ENCODE measurements around the gene AASDH.

The AASDH gene

GRCh38 chr4:56387023-56388001 lies at the start of gene AASDH:
TSS of gene AASDH (minus strand) at chr4:56387491. CDS start at chr4:56384299, 3,192 bp downstream.
- DNase-seq (ENCODE audit: low read depth in 2 of 3, low spot score in 1 of 3) = peak; percentile 89 to 98 (median 91)

- peak; percentile 98 for DNase-seq (ENCODE audit: low read depth in 2 of 3, low spot score in 1 of 3)
Measured at GRCh38 chr4:56435140-56435926, 48.0 kb upstream of the AASDH start, which contains the start of gene PPAT. TSS of gene PPAT (minus strand) at chr4:56435615. CDS start at chr4:56435477, 138 bp downstream.

- DNase-seq (ENCODE audit: low read depth in 2 of 3, low spot score in 1 of 3) = peak; percentile 20 to 37 (median 21)
Measured at GRCh38 chr4:56434599-56435139, 47.4 kb upstream of the AASDH start.

GRCh38 chr4:56433280-56433679 lies 46.0 kb upstream of the AASDH start:
- no peak for DNase-seq (ENCODE audit: low read depth in 2 of 3, low spot score in 1 of 3)

- no peak for DNase-seq (ENCODE audit: low read depth in 2 of 3, low spot score in 1 of 3)
Measured at GRCh38 chr4:56430203-56430602, 42.9 kb upstream of the AASDH start.

- DNase-seq (ENCODE audit: low read depth in 2 of 3, low spot score in 1 of 3) = no peak
Measured at GRCh38 chr4:56427179-56427578, 39.9 kb upstream of the AASDH start.

GRCh38 chr4:56426273-56426672 lies 39.0 kb upstream of the AASDH start:
- DNase-seq (ENCODE audit: low read depth in 2 of 3, low spot score in 1 of 3) = no peak

- no peak for DNase-seq (ENCODE audit: low read depth in 2 of 3, low spot score in 1 of 3)
Measured at GRCh38 chr4:56425518-56425917, 38.2 kb upstream of the AASDH start.

- peak in 1 of 3 donors; percentile 20 for DNase-seq (ENCODE audit: low read depth in 2 of 3, low spot score in 1 of 3)
Measured at GRCh38 chr4:56424697-56425514, 37.6 kb upstream of the AASDH start.

GRCh38 chr4:56424176-56424575 lies 36.9 kb upstream of the AASDH start:
- DNase-seq (ENCODE audit: low read depth in 2 of 3, low spot score in 1 of 3) = no peak

GRCh38 chr4:56417396-56417795 lies 30.1 kb upstream of the AASDH start:
- no peak for DNase-seq (ENCODE audit: low read depth in 2 of 3, low spot score in 1 of 3)

GRCh38 chr4:56416349-56416748 lies 29.1 kb upstream of the AASDH start:
- no peak for DNase-seq (ENCODE audit: low read depth in 2 of 3, low spot score in 1 of 3)

GRCh38 chr4:56414135-56414670 lies 26.9 kb upstream of the AASDH start:
- no peak for DNase-seq (ENCODE audit: low read depth in 2 of 3, low spot score in 1 of 3)

GRCh38 chr4:56410247-56411062 lies 23.2 kb upstream of the AASDH start:
- DNase-seq (ENCODE audit: low read depth in 2 of 3, low spot score in 1 of 3) = no peak

- no peak for DNase-seq (ENCODE audit: low read depth in 2 of 3, low spot score in 1 of 3)
Measured at GRCh38 chr4:56409511-56410090, 22.3 kb upstream of the AASDH start.

GRCh38 chr4:56408978-56409377 lies 21.7 kb upstream of the AASDH start:
- no peak for DNase-seq (ENCODE audit: low read depth in 2 of 3, low spot score in 1 of 3)

- no peak for DNase-seq (ENCODE audit: low read depth in 2 of 3, low spot score in 1 of 3)
Measured at GRCh38 chr4:56406151-56406550, 18.9 kb upstream of the AASDH start.

GRCh38 chr4:56405016-56405415 lies 17.7 kb upstream of the AASDH start:
- DNase-seq (ENCODE audit: low read depth in 2 of 3, low spot score in 1 of 3) = no peak

- no peak for DNase-seq (ENCODE audit: low read depth in 2 of 3, low spot score in 1 of 3)
Measured at GRCh38 chr4:56400560-56400959, 13.3 kb upstream of the AASDH start.
